ENCODE measurements around the gene TRAF2.

TRAF2 gene

DNA sequence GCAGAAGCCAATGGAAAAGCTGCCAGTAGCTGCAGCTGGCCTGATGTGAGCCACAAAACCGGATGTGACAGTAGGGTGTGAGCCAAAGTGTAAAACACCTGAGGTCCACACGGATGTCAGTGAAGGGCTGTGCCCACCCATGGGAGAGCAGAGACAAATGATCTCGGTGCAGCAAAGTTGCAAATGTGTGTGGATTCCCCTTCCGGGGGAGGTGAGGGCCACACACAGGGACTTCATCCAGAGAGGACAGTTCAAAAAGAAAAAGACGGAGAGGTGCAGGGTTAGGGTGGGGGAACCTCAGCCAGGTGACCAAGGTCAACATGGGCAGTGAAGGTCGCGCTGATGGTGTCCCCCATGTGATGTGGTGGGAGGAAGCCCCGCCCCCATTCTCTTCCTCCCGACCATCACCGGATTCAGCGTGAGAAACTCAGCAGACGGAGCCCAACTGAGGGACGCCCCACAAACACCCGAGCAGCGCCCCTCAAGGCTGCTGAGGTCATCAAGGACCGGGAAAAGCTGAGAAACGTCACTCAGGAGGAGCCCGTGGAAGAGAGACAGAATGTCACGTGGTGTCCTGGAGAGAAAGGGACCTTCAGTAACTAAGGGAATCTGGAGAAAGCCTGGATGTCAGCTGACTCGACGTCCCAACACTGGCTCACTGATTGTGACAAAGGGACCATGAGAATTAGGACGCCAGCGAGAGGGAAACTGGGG lies 79.6 kb downstream of the TRAF2 start:
- peak in 1 of 2 experiments; percentile 17 for DNase-seq

GRCh38 chr9:136968333-136969127 lies 82.2 kb downstream of the TRAF2 start:
- no peak for DNase-seq

DNA sequence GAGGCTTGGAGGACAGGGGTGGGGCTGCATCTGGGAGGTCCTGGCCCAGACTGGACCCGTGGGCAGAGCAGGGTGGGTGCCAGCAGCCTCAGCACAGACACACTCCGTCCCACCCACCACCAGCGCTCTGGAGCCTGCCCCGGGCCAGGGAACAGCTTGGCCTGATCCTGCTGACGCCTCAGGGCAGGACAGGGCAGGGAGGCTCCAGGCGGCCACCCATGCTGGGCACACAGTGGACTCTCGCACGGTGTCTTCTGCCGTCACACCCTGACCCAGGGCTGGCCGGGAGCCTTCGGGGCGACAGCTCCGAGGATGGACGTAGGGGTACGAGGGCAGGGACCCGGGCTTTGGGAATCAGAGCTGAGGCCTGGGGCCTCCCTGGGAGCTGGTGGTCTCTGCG lies 82.8 kb downstream of the TRAF2 start:
- no peak for DNase-seq

- no peak for DNase-seq
These were observed 83.5 kb downstream of the TRAF2 start for GRCh38 chr9:136969774-136970173.

- DNase-seq = no peak
These were observed 84.0 kb downstream of the TRAF2 start for GRCh38 chr9:136970361-136970760.

DNA sequence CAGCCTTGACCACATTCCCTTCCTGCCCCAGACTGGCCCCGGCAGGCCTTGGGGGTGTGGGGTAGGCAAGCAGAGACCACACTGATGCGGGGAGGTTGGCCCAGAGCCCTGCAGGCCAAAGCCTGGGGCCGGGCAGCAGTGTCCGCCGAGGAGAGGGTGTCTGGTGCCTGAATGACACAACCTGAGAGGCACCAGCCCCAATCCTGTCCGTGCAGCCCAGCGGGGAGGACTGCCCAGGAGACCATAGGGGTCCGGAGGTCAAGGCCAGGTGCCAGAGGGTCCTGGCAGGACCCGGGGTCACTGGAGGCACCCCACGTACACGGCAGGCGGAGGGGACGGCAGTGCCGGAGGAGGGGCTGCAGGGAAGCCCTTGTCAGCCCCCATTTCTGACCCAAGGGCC lies 85.4 kb downstream of the TRAF2 start:
- DNase-seq = no peak

DNA sequence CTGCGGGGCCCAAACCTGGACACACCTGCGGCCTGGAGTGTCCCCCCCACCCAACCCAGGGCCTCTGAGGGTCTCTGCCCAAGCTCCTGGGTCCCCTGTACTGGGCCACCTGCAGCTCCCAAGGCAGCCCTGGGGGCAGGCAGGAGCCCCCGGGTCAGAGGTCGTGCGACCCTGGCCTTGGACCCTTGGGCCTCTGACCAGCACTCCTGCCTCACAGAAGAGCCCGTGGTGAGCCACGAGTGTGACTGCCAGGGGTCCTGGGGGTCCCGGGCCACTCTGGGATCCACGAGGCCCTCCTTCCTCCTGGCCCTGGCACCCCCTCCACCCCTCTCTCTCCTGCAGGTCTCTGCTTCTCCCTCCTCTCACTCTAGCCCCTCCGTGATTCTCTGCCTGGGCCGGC lies 86.0 kb downstream of the TRAF2 start:
- DNase-seq = no peak

GRCh38 chr9:136972743-136973142 lies 86.4 kb downstream of the TRAF2 start:
- DNase-seq = no peak

GRCh38 chr9:136973618-136974617 lies 87.6 kb downstream of the TRAF2 start:
- DNase-seq = no peak

GRCh38 chr9:136974817-136975535 lies 88.7 kb downstream of the TRAF2 start:
- no peak for DNase-seq

GRCh38 chr9:136975644-136976043 lies 89.3 kb downstream of the TRAF2 start:
- no peak for DNase-seq

Data from stimulated activated CD4-positive, alpha-beta T cell treated with anti-CD3 and anti-CD28 coated beads, Interleukin-4, amount 100 ng/mL, for 4 hours (primary cell).